ENCODE data around the gene PLB1. TPM values are rescaled to one million over a fixed set of nuclear protein-coding genes. Genes with fewer than 3 reads are reported as not detected.

Gene PLB1
- total and polyA plus RNA-seq, 2 experiments from 2014 or later, result 0.06 to 0.21 TPM

GRCh38 chr2:28522481-28522880 lies 26.6 kb downstream of the PLB1 start:
- H3K79me2 ChIP-seq (replicated peaks; ENCODE audit: insufficient read depth), result no peaks in the 10 kb centered on the region
- no peaks in the 10 kb centered on the region for H3F3A ChIP-seq (replicated peaks; ENCODE audit: low read depth)
- H3K36me3 Mint-ChIP-seq (ENCODE audit: low read depth), result no peaks in the 10 kb centered on the region
- H3K4me3 ChIP-seq, result no peak overlapping the region
- no peaks in the 10 kb centered on the region; the same call in 2 of the 3 replicates for H3K9me3 Mint-ChIP-seq
- no peaks in the 10 kb centered on the region for H4K20me1 ChIP-seq (replicated peaks; ENCODE audit: insufficient read depth)
- no peak overlapping the region for H3K4me2 ChIP-seq
- H3K9me2 ChIP-seq (ENCODE audit: insufficient read depth), result no peaks in the 10 kb centered on the region; the same call in 1 of the 2 replicates
- DNase-seq (ENCODE audit: low spot score) (no peak), ATAC-seq (no peak; the same call in 2 of the 3 replicates)
- no peaks in the 10 kb centered on the region for H3K4me1 ChIP-seq (ENCODE audit: insufficient read depth)
- H3K27ac Mint-ChIP-seq, result no peak overlapping the region
- TF ChIP-seq STAT1 (IDR thresholded peaks at IDR 0.05; ENCODE audit: unreplicated experiment) (no peak), EZH2 (IDR thresholded peaks at IDR 0.05; ENCODE audit: low read depth, unreplicated experiment) (no peak), JUNB (IDR thresholded peaks at IDR 0.05; ENCODE audit: unreplicated experiment) (no peak)
- no peaks in the 10 kb centered on the region for H3K36me3 ChIP-seq (ENCODE audit: insufficient read depth)
- no peaks in the 10 kb centered on the region for H3K27me3 Mint-ChIP-seq (ENCODE audit: insufficient read depth, low read depth, poor library complexity)
- H2AFZ ChIP-seq, result no peak overlapping the region
- H3K27me3 ChIP-seq (ENCODE audit: insufficient read depth), result no peaks in the 10 kb centered on the region
- no peak overlapping the region for H3K27ac ChIP-seq (ENCODE audit: low read depth)
- no peak overlapping the region for H3K4me3 Mint-ChIP-seq
- peaks cover 9% of the 10 kb centered on the region; the same call in 2 of the 3 replicates for H3K4me1 Mint-ChIP-seq

GRCh38 chr2:28523902-28524301 lies 28.0 kb downstream of the PLB1 start:
- Histone ChIP-seq H3F3A (replicated peaks; ENCODE audit: low read depth) (no peaks in the 10 kb centered on the region), H3K27ac (ENCODE audit: low read depth) (no peak overlapping the region), H2AFZ (no peak overlapping the region), H3K79me2 (replicated peaks; ENCODE audit: insufficient read depth) (no peaks in the 10 kb centered on the region), H3K4me1 (ENCODE audit: insufficient read depth) (no peaks in the 10 kb centered on the region), H3K4me3 (no peak overlapping the region), H3K4me2 (no peak overlapping the region), H3K9me2 (ENCODE audit: insufficient read depth) (no peaks in the 10 kb centered on the region; the same call in 1 of the 2 replicates), H3K27me3 (ENCODE audit: insufficient read depth) (no peaks in the 10 kb centered on the region), H4K20me1 (replicated peaks; ENCODE audit: insufficient read depth) (no peaks in the 10 kb centered on the region), H3K36me3 (ENCODE audit: insufficient read depth) (no peaks in the 10 kb centered on the region)
- H3K9me3 Mint-ChIP-seq, result no peaks in the 10 kb centered on the region; the same call in 2 of the 3 replicates
- TF ChIP-seq EZH2phosphoT487 (IDR thresholded peaks at IDR 0.05; ENCODE audit: unreplicated experiment), result no peak
- no peak for TF ChIP-seq EZH2 (IDR thresholded peaks at IDR 0.05; ENCODE audit: low read depth, unreplicated experiment)
- TF ChIP-seq, protein P1, sequence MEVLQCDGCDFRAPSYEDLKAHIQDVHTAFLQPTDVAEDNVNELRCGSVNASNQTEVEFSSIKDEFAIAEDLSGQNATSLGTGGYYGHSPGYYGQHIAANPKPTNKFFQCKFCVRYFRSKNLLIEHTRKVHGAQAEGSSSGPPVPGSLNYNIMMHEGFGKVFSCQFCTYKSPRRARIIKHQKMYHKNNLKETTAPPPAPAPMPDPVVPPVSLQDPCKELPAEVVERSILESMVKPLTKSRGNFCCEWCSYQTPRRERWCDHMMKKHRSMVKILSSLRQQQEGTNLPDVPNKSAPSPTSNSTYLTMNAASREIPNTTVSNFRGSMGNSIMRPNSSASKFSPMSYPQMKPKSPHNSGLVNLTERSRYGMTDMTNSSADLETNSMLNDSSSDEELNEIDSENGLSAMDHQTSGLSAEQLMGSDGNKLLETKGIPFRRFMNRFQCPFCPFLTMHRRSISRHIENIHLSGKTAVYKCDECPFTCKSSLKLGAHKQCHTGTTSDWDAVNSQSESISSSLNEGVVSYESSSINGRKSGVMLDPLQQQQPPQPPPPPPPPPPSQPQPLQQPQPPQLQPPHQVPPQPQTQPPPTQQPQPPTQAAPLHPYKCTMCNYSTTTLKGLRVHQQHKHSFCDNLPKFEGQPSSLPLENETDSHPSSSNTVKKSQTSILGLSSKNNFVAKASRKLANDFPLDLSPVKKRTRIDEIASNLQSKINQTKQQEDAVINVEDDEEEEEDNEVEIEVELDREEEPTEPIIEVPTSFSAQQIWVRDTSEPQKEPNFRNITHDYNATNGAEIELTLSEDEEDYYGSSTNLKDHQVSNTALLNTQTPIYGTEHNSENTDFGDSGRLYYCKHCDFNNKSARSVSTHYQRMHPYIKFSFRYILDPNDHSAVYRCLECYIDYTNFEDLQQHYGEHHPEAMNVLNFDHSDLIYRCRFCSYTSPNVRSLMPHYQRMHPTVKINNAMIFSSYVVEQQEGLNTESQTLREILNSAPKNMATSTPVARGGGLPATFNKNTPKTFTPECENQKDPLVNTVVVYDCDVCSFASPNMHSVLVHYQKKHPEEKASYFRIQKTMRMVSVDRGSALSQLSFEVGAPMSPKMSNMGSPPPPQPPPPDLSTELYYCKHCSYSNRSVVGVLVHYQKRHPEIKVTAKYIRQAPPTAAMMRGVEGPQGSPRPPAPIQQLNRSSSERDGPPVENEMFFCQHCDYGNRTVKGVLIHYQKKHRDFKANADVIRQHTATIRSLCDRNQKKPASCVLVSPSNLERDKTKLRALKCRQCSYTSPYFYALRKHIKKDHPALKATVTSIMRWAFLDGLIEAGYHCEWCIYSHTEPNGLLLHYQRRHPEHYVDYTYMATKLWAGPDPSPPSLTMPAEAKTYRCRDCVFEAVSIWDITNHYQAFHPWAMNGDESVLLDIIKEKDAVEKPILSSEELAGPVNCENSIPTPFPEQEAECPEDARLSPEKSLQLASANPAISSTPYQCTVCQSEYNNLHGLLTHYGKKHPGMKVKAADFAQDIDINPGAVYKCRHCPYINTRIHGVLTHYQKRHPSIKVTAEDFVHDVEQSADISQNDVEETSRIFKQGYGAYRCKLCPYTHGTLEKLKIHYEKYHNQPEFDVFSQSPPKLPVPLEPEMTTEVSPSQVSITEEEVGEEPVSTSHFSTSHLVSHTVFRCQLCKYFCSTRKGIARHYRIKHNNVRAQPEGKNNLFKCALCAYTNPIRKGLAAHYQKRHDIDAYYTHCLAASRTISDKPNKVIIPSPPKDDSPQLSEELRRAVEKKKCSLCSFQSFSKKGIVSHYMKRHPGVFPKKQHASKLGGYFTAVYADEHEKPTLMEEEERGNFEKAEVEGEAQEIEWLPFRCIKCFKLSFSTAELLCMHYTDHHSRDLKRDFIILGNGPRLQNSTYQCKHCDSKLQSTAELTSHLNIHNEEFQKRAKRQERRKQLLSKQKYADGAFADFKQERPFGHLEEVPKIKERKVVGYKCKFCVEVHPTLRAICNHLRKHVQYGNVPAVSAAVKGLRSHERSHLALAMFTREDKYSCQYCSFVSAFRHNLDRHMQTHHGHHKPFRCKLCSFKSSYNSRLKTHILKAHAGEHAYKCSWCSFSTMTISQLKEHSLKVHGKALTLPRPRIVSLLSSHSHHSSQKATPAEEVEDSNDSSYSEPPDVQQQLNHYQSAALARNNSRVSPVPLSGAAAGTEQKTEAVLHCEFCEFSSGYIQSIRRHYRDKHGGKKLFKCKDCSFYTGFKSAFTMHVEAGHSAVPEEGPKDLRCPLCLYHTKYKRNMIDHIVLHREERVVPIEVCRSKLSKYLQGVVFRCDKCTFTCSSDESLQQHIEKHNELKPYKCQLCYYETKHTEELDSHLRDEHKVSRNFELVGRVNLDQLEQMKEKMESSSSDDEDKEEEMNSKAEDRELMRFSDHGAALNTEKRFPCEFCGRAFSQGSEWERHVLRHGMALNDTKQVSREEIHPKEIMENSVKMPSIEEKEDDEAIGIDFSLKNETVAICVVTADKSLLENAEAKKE (CRISPR knock-in tag; IDR thresholded peaks at IDR 0.05), result no peak
- no peak for TF ChIP-seq STAT1 (IDR thresholded peaks at IDR 0.05; ENCODE audit: unreplicated experiment)
- no peak for TF ChIP-seq NANOG (IDR thresholded peaks at IDR 0.05; ENCODE audit: borderline replicate concordance)
- no peak for TF ChIP-seq ZNF114 (CRISPR knock-in tag; IDR thresholded peaks at IDR 0.05)
- no peak for TF ChIP-seq POLR2AphosphoS5 (IDR thresholded peaks at IDR 0.05; ENCODE audit: low read depth)
- TF ChIP-seq ZNF331 (CRISPR knock-in tag; IDR thresholded peaks at IDR 0.05; ENCODE audit: low read depth), result no peak
- peaks cover 2% of the 10 kb centered on the region for H3K27me3 Mint-ChIP-seq (ENCODE audit: insufficient read depth, low read depth, poor library complexity)
- H3K27ac Mint-ChIP-seq, result no peak overlapping the region; the same call in 1 of the 2 replicates
- peaks cover 9% of the 10 kb centered on the region; the same call in 2 of the 3 replicates for H3K4me1 Mint-ChIP-seq
- DNase-seq (ENCODE audit: low spot score), result no peak
- ATAC-seq, result no peak; the same call in 2 of the 3 replicates
- H3K4me3 Mint-ChIP-seq, result no peak overlapping the region
- H3K36me3 Mint-ChIP-seq (ENCODE audit: low read depth), result no peaks in the 10 kb centered on the region
